ENCODE measurements around the gene IFITM1. TPM values are rescaled to one million over a fixed set of nuclear protein-coding genes. Genes with fewer than 3 reads are reported as not detected.
"Not testable (repeated sequence)": the region's sequence is repeated elsewhere in the genome, so short reads cannot be mapped to it uniquely, and the experiment has no call there.

Gene IFITM1
- polyA plus RNA-seq, 1 donor (not counting 4 experiments of a cell fraction or from before 2014, with no cell fraction given): 333 TPM

- peaks cover 14% of the 10 kb centered on the region for H3K79me2 ChIP-seq (ENCODE audit: control insufficient read depth, insufficient read depth, low read length)
- peaks cover 25% of the 10 kb centered on the region for H3K27me3 ChIP-seq (ENCODE audit: control insufficient read depth, extremely low read depth, insufficient read depth, low read length)
- H3K27ac ChIP-seq (ENCODE audit: control insufficient read depth, insufficient read depth, low read length): no peak overlapping the region
- dilution Hi-C loops (cut with MboI; ENCODE audit: extremely low pct_ligation_motif_present, low sequenced_read_pairs): no loop called here
- no peaks in the 10 kb centered on the region for H4K20me1 ChIP-seq (ENCODE audit: control insufficient read depth, extremely low read depth, insufficient read depth, low read length)
- H3K9me1 ChIP-seq (ENCODE audit: control insufficient read depth, extremely low read depth, insufficient read depth, low read length): no peaks in the 10 kb centered on the region
- no peaks in the 10 kb centered on the region for H3K9me3 ChIP-seq (ENCODE audit: control insufficient read depth, low read depth, low read length)
- TF ChIP-seq EZH2 (IDR thresholded peaks at IDR 0.05; ENCODE audit: low read length): no peak
- TF ChIP-seq CTCF (optimal IDR thresholded peaks at IDR 0.05 in 1 of 3, IDR thresholded peaks at IDR 0.05 in 1 of 3, conservative IDR thresholded peaks at IDR 0.05 in 1 of 3; ENCODE audit: extremely low read depth in 1 of 3, insufficient read depth in 2 of 3, low read length in 3 of 3): no peak
- H3K36me3 ChIP-seq (ENCODE audit: control insufficient read depth in 2 of 2, extremely low read depth in 1 of 2, insufficient read depth in 2 of 2, low read length in 2 of 2): peaks cover 0 to 5% of the 10 kb centered on the region in 2 experiments
- no peak for FAIRE-seq
- H3K4me3 ChIP-seq (ENCODE audit: control insufficient read depth in 2 of 3, extremely low read depth in 1 of 3, insufficient read depth in 2 of 3, low read depth in 1 of 3, low read length in 3 of 3): no peak overlapping the region
- H2AFZ ChIP-seq (ENCODE audit: control insufficient read depth, low read length): no peak overlapping the region
- H3K4me2 ChIP-seq (ENCODE audit: control insufficient read depth, extremely low read depth, insufficient read depth, low read depth, low read length): peak overlapping the region; percentile 32
- no peak for DNase-seq (ENCODE audit: low read depth, low spot score)
- H3K9ac ChIP-seq (ENCODE audit: control insufficient read depth, extremely low read depth, insufficient read depth, low read length): peak overlapping the region; percentile 4
- H3K4me1 ChIP-seq (ENCODE audit: control insufficient read depth, extremely low read depth, insufficient read depth, low read length): peaks cover 48% of the 10 kb centered on the region
Observed at GRCh38 chr11:312092-312816, 1.6 kb upstream of the IFITM1 start.

- DNase-seq (ENCODE audit: low read depth, low spot score) (no peak), FAIRE-seq (no peak)
- H3K4me2 ChIP-seq (ENCODE audit: control insufficient read depth, extremely low read depth, insufficient read depth, low read depth, low read length): peak overlapping the region; percentile 85
- H3K36me3 ChIP-seq (ENCODE audit: control insufficient read depth in 2 of 2, extremely low read depth in 1 of 2, insufficient read depth in 2 of 2, low read length in 2 of 2): peaks cover 0 to 5% of the 10 kb centered on the region in 2 experiments
- peak overlapping the region; percentile 30 for H2AFZ ChIP-seq (ENCODE audit: control insufficient read depth, low read length)
- no peaks in the 10 kb centered on the region for H4K20me1 ChIP-seq (ENCODE audit: control insufficient read depth, extremely low read depth, insufficient read depth, low read length)
- dilution Hi-C loops (cut with MboI; ENCODE audit: extremely low pct_ligation_motif_present, low sequenced_read_pairs): no loop called here
- H3K9me3 ChIP-seq (ENCODE audit: control insufficient read depth, low read depth, low read length): no peaks in the 10 kb centered on the region
- H3K79me2 ChIP-seq (ENCODE audit: control insufficient read depth, insufficient read depth, low read length): peaks cover 14% of the 10 kb centered on the region
- H3K9me1 ChIP-seq (ENCODE audit: control insufficient read depth, extremely low read depth, insufficient read depth, low read length): no peaks in the 10 kb centered on the region
- peak overlapping the region in 2 of 3 experiments; percentile 73 to 85 for H3K4me3 ChIP-seq (ENCODE audit: control insufficient read depth in 2 of 3, extremely low read depth in 1 of 3, insufficient read depth in 2 of 3, low read depth in 1 of 3, low read length in 3 of 3)
- peak overlapping the region; percentile 74 for H3K9ac ChIP-seq (ENCODE audit: control insufficient read depth, extremely low read depth, insufficient read depth, low read length)
- TF ChIP-seq EZH2 (IDR thresholded peaks at IDR 0.05; ENCODE audit: low read length): no peak
- TF ChIP-seq CTCF (optimal IDR thresholded peaks at IDR 0.05 in 1 of 3, IDR thresholded peaks at IDR 0.05 in 1 of 3, conservative IDR thresholded peaks at IDR 0.05 in 1 of 3; ENCODE audit: extremely low read depth in 1 of 3, insufficient read depth in 2 of 3, low read length in 3 of 3): no peak
- H3K4me1 ChIP-seq (ENCODE audit: control insufficient read depth, extremely low read depth, insufficient read depth, low read length): peaks cover 48% of the 10 kb centered on the region
- peak overlapping the region; percentile 74 for H3K27ac ChIP-seq (ENCODE audit: control insufficient read depth, insufficient read depth, low read length)
- peaks cover 30% of the 10 kb centered on the region for H3K27me3 ChIP-seq (ENCODE audit: control insufficient read depth, extremely low read depth, insufficient read depth, low read length)
Observed at GRCh38 chr11:313304-313786, 495 bp upstream of the IFITM1 start.

GRCh38 chr11:314554-314875 lies 675 bp downstream of the IFITM1 start:
- H3K27me3 ChIP-seq (ENCODE audit: control insufficient read depth, extremely low read depth, insufficient read depth, low read length): peaks cover 30% of the 10 kb centered on the region
- dilution Hi-C loops (cut with MboI; ENCODE audit: extremely low pct_ligation_motif_present, low sequenced_read_pairs); DNase-seq (ENCODE audit: low read depth, low spot score); FAIRE-seq; H3K36me3 ChIP-seq (ENCODE audit: control insufficient read depth in 2 of 2, extremely low read depth in 1 of 2, insufficient read depth in 2 of 2, low read length in 2 of 2); H3K9me1 ChIP-seq (ENCODE audit: control insufficient read depth, extremely low read depth, insufficient read depth, low read length); H3K9me3 ChIP-seq (ENCODE audit: control insufficient read depth, low read depth, low read length); H3K27ac ChIP-seq (ENCODE audit: control insufficient read depth, insufficient read depth, low read length); H2AFZ ChIP-seq (ENCODE audit: control insufficient read depth, low read length); H4K20me1 ChIP-seq (ENCODE audit: control insufficient read depth, extremely low read depth, insufficient read depth, low read length): not testable (repeated sequence)
- H3K9ac ChIP-seq (ENCODE audit: control insufficient read depth, extremely low read depth, insufficient read depth, low read length): peak overlapping the region; percentile 74
- H3K4me3 ChIP-seq (ENCODE audit: control insufficient read depth in 2 of 3, extremely low read depth in 1 of 3, insufficient read depth in 2 of 3, low read depth in 1 of 3, low read length in 3 of 3): peak overlapping the region; percentile 50 to 85 (median 73)
- H3K4me2 ChIP-seq (ENCODE audit: control insufficient read depth, extremely low read depth, insufficient read depth, low read depth, low read length): peak overlapping the region; percentile 85
- H3K4me1 ChIP-seq (ENCODE audit: control insufficient read depth, extremely low read depth, insufficient read depth, low read length): peaks cover 42% of the 10 kb centered on the region
- H3K79me2 ChIP-seq (ENCODE audit: control insufficient read depth, insufficient read depth, low read length): peaks cover 17% of the 10 kb centered on the region

Data from keratinocyte (primary cell).